Trophoblast cell (in vitro differentiated cells and primary cell): ENCODE measurements around the gene HS2ST1.

Experiments used
- DNase-seq, 2 donors: peaks; one replicate each; pipeline ENCODE4 v3.0.0-alpha.2; 2016
- H2AFZ ChIP-seq: 2 replicates; pipeline ENCODE4 v1.6.1; 2013; ENCODE audit warnings: low read length, moderate library complexity, mild to moderate bottlenecking; ENCODE audit not compliant: insufficient read depth, poor library complexity
- H2AK5ac ChIP-seq: 2 replicates; pipeline ENCODE4 v1.6.1; 2013; ENCODE audit warnings: mild to moderate bottlenecking, low read length
- H2BK120ac ChIP-seq: 2 replicates; pipeline ENCODE4 v1.6.1; 2013; ENCODE audit warnings: low read length, mild to moderate bottlenecking, moderate library complexity; ENCODE audit not compliant: insufficient read depth, poor library complexity
- H2BK12ac ChIP-seq: 2 replicates; pipeline ENCODE4 v1.6.1; 2013; ENCODE audit warnings: mild to moderate bottlenecking, low read length, moderate library complexity
- H2BK5ac ChIP-seq: 2 replicates; pipeline ENCODE4 v1.6.1; 2013; ENCODE audit warnings: low read length, low read depth, moderate library complexity, mild to moderate bottlenecking; ENCODE audit not compliant: poor library complexity
- H3K14ac ChIP-seq: 2 replicates; pipeline ENCODE4 v1.6.1; 2013; ENCODE audit warnings: mild to moderate bottlenecking, low read length
- H3K18ac ChIP-seq: 2 replicates; pipeline ENCODE4 v1.6.1; 2013; ENCODE audit warnings: mild to moderate bottlenecking, low read length
- H3K23ac ChIP-seq: 2 replicates; pipeline ENCODE4 v1.6.1; 2013; ENCODE audit warnings: low read length
- H3K27ac ChIP-seq: 2 replicates; pipeline ENCODE4 v1.5.1; 2013; ENCODE audit warnings: low read depth, mild to moderate bottlenecking, inconsistent platforms, low read length, moderate library complexity
- H3K27me3 ChIP-seq: 2 replicates; pipeline ENCODE4 v1.6.1; 2013; ENCODE audit warnings: inconsistent platforms, mild to moderate bottlenecking, low read length, moderate library complexity; ENCODE audit not compliant: insufficient read depth
- H3K36me3 ChIP-seq, 2 experiments: 1 replicate in 1 of 2; 2 replicates in 1 of 2; pipeline ENCODE4 v1.6.1; 2013; ENCODE audit warnings: low read length in 2 of 2, mild to moderate bottlenecking in 2 of 2, moderate library complexity in 1 of 2; ENCODE audit not compliant: insufficient read depth in 2 of 2, control insufficient read depth in 1 of 2
- H3K4ac ChIP-seq: 2 replicates; pipeline ENCODE4 v1.6.1; 2013; ENCODE audit warnings: low read depth, mild to moderate bottlenecking, low read length, moderate library complexity
- H3K4me1 ChIP-seq, 2 experiments: 1 replicate in 1 of 2; 2 replicates in 1 of 2; pipeline ENCODE4 v1.6.1; 2013; ENCODE audit warnings: low read length in 2 of 2, mild to moderate bottlenecking in 2 of 2, moderate library complexity in 1 of 2; ENCODE audit not compliant: insufficient read depth in 2 of 2, control insufficient read depth in 1 of 2
- H3K4me2 ChIP-seq: 2 replicates; pipeline ENCODE4 v1.6.1; 2013; ENCODE audit warnings: inconsistent platforms, mild to moderate bottlenecking, low read length, moderate library complexity
- H3K4me3 ChIP-seq: 2 replicates; pipeline ENCODE4 v1.5.1; 2013; ENCODE audit warnings: mild to moderate bottlenecking, low read depth, low read length, inconsistent platforms
- H3K79me1 ChIP-seq: one replicate; pipeline ENCODE4 v1.6.1; 2013; ENCODE audit warnings: low read length
- H3K79me2 ChIP-seq: 2 replicates; pipeline ENCODE4 v1.6.1; 2013; ENCODE audit warnings: low read length, mild to moderate bottlenecking; ENCODE audit not compliant: control insufficient read depth, insufficient read depth, poor library complexity
- H3K9ac ChIP-seq: 2 replicates; pipeline ENCODE4 v1.6.1; 2013; ENCODE audit warnings: mild to moderate bottlenecking, low read length
- H3K9me3 ChIP-seq: 2 replicates; pipeline ENCODE4 v1.6.1; 2013; ENCODE audit warnings: low read depth, mild to moderate bottlenecking, control low read depth, inconsistent platforms, low read length; ENCODE audit not compliant: insufficient read depth
- H4K12ac ChIP-seq: 2 replicates; pipeline ENCODE4 v1.6.1; 2013; ENCODE audit warnings: low read depth, mild to moderate bottlenecking, low read length, moderate library complexity
- H4K8ac ChIP-seq: 2 replicates; pipeline ENCODE4 v1.6.1; 2013; ENCODE audit warnings: low read depth, mild to moderate bottlenecking, low read length, moderate library complexity
- H4K91ac ChIP-seq: one replicate; pipeline ENCODE4 v1.6.1; 2013; ENCODE audit warnings: low read depth, mild to moderate bottlenecking, low read length, moderate library complexity
- WGBS: extraction: QIAGEN DNeasy Blood & Tissue Kit; methylation state at CpG from one replicate; pipeline ENCODE4 v1.1.7; 2013; ENCODE audit warnings: missing lambda C conversion rate; ENCODE audit not compliant: insufficient read length, insufficient coverage; ENCODE audit errors: extremely low coverage; 5-methylcytosine and 5-hydroxymethylcytosine counted together

The HS2ST1 gene

GRCh38 chr1:86868477-86868876 lies 46.0 kb upstream of the HS2ST1 start:
- Histone ChIP-seq H2BK120ac (no peak overlapping the region), H3K27me3 (no peaks in the 10 kb centered on the region), H3K4me2 (no peak overlapping the region), H2BK12ac (no peak overlapping the region), H3K4me3 (no peak overlapping the region), H3K23ac (no peak overlapping the region), H3K79me1 (no peaks in the 10 kb centered on the region), H3K27ac (no peak overlapping the region), H3K79me2 (no peaks in the 10 kb centered on the region), H4K12ac (no peak overlapping the region), H3K9ac (no peak overlapping the region), H3K36me3 (peaks cover 2 to 4% of the 10 kb centered on the region in 2 experiments), H2AK5ac (no peak overlapping the region), H4K8ac (no peak overlapping the region), H2AFZ (no peak overlapping the region), H2BK5ac (no peak overlapping the region), H3K14ac (no peak overlapping the region), H3K18ac (no peak overlapping the region), H3K9me3 (no peaks in the 10 kb centered on the region), H4K91ac (no peak overlapping the region), H3K4me1 (no peaks in the 10 kb centered on the region), H3K4ac (no peak overlapping the region)
- WGBS = no CpG with 5 or more reads among the region's 1 CpG
- no peak for DNase-seq

DNA sequence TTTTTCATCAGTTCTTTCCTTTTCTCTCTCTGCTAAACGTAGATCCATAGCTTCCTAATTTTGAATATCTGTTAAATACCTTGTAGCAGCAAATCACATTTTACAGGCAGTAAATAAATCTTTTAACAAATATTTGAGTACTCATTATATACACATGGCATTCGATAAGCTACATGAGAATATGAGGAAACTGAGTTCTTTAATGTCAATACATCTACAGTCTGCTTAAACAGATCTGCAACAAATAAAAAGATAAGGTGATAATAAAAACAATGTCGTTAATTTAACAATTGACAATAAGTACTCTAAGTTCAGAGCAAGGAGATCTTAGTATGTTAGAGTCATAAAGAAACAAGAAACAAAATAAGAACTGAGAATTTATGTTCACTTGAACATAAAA lies 43.4 kb upstream of the HS2ST1 start:
- Histone ChIP-seq H3K79me1 (no peaks in the 10 kb centered on the region), H3K4me1 (no peaks in the 10 kb centered on the region), H3K4me3 (no peak overlapping the region), H4K12ac (no peak overlapping the region), H3K18ac (no peak overlapping the region), H3K14ac (no peak overlapping the region), H3K9me3 (no peaks in the 10 kb centered on the region), H2AK5ac (no peak overlapping the region), H2BK12ac (no peak overlapping the region), H3K79me2 (no peaks in the 10 kb centered on the region), H3K36me3 (peaks cover 2 to 4% of the 10 kb centered on the region in 2 experiments), H2AFZ (no peak overlapping the region), H3K4ac (no peak overlapping the region), H2BK5ac (no peak overlapping the region), H2BK120ac (no peak overlapping the region), H3K4me2 (no peak overlapping the region), H3K27ac (no peak overlapping the region), H4K91ac (no peak overlapping the region), H3K9ac (no peak overlapping the region), H3K23ac (no peak overlapping the region), H3K27me3 (no peaks in the 10 kb centered on the region), H4K8ac (no peak overlapping the region)
- no CpG with 5 or more reads among the region's 3 CpGs for WGBS
- DNase-seq = no peak

DNA sequence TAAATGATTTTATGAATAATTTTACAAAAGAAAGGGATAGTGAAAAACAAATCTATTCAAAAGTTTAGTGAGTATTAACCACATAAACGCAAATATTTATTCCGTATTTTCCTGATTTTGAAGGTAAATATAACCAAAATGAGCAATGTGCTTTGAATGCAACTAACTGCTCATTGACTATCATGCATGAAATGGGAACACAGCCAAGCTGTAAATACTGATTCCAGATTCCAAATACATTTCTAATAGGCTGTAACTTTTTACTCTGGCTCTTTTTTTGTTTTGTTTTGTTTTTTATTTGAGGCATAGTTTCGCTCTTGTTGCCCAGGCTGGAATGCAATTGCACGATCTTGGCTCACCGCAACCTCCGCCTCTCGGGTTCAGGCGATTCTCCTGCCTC lies 42.3 kb upstream of the HS2ST1 start:
- Histone ChIP-seq H3K4me1 (no peaks in the 10 kb centered on the region), H3K79me2 (no peaks in the 10 kb centered on the region), H3K4me3 (no peak overlapping the region), H2BK120ac (no peak overlapping the region), H2BK5ac (no peak overlapping the region), H3K4me2 (no peak overlapping the region), H4K91ac (no peak overlapping the region), H2BK12ac (no peak overlapping the region), H3K9me3 (no peaks in the 10 kb centered on the region), H3K18ac (no peak overlapping the region), H3K23ac (no peak overlapping the region), H3K9ac (no peak overlapping the region), H2AK5ac (no peak overlapping the region), H3K27me3 (no peaks in the 10 kb centered on the region), H3K4ac (no peak overlapping the region), H3K14ac (no peak overlapping the region), H4K8ac (no peak overlapping the region), H3K79me1 (no peaks in the 10 kb centered on the region), H2AFZ (no peak overlapping the region), H3K36me3 (peaks cover 2 to 4% of the 10 kb centered on the region in 2 experiments), H3K27ac (no peak overlapping the region), H4K12ac (no peak overlapping the region)
- peak in 1 of 2 donors; percentile 42 for DNase-seq
- no CpG with 5 or more reads among the region's 8 CpGs for WGBS

- no peak overlapping the region for H3K9ac ChIP-seq
- H3K27ac ChIP-seq = no peak overlapping the region
- H3K18ac ChIP-seq = no peak overlapping the region
- H2AFZ ChIP-seq = no peak overlapping the region
- WGBS = no CpG with 5 or more reads among the region's 1 CpG
- no peaks in the 10 kb centered on the region for H3K9me3 ChIP-seq
- H4K12ac ChIP-seq = no peak overlapping the region
- H3K4me1 ChIP-seq = no peaks in the 10 kb centered on the region
- H3K4ac ChIP-seq = no peak overlapping the region
- no peak overlapping the region for H2BK5ac ChIP-seq
- no peak overlapping the region for H3K14ac ChIP-seq
- no peaks in the 10 kb centered on the region for H3K79me2 ChIP-seq
- H3K79me1 ChIP-seq = no peaks in the 10 kb centered on the region
- H4K91ac ChIP-seq = no peak overlapping the region
- H2AK5ac ChIP-seq = no peak overlapping the region
- no peak overlapping the region for H3K4me3 ChIP-seq
- no peak overlapping the region for H4K8ac ChIP-seq
- no peak overlapping the region for H3K23ac ChIP-seq
- H3K27me3 ChIP-seq = no peaks in the 10 kb centered on the region
- H2BK120ac ChIP-seq = no peak overlapping the region
- no peak overlapping the region for H2BK12ac ChIP-seq
- no peak overlapping the region for H3K4me2 ChIP-seq
- H3K36me3 ChIP-seq = peaks cover 5 to 7% of the 10 kb centered on the region in 2 experiments
- no peak for DNase-seq
Observed at GRCh38 chr1:86875722-86876121, 38.7 kb upstream of the HS2ST1 start.
